ENCODE results near the gene CFAP46.

Gene CFAP46

GRCh38 chr10:132955479-132955878 is 13.1 kb upstream of the CFAP46 start:
- Histone ChIP-seq H3K36me3 (no peaks in the 10 kb centered on the region), H3K27ac (no peak overlapping the region), H3K27me3 (peaks cover 0 to 48% of the 10 kb centered on the region in 2 donors), H3K4me1 (no peaks in the 10 kb centered on the region), H3K4me3 (no peak overlapping the region), H3K9me3 (no peaks in the 10 kb centered on the region)
- intact Hi-C loops (cut with DNase I; ENCODE audit: low total_unique reads): no loop called here
- TF ChIP-seq, protein P1, sequence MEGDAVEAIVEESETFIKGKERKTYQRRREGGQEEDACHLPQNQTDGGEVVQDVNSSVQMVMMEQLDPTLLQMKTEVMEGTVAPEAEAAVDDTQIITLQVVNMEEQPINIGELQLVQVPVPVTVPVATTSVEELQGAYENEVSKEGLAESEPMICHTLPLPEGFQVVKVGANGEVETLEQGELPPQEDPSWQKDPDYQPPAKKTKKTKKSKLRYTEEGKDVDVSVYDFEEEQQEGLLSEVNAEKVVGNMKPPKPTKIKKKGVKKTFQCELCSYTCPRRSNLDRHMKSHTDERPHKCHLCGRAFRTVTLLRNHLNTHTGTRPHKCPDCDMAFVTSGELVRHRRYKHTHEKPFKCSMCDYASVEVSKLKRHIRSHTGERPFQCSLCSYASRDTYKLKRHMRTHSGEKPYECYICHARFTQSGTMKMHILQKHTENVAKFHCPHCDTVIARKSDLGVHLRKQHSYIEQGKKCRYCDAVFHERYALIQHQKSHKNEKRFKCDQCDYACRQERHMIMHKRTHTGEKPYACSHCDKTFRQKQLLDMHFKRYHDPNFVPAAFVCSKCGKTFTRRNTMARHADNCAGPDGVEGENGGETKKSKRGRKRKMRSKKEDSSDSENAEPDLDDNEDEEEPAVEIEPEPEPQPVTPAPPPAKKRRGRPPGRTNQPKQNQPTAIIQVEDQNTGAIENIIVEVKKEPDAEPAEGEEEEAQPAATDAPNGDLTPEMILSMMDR (IDR thresholded peaks at IDR 0.05): no peak
- peak in 1 of 2 donors; percentile 29 for DNase-seq

DNA sequence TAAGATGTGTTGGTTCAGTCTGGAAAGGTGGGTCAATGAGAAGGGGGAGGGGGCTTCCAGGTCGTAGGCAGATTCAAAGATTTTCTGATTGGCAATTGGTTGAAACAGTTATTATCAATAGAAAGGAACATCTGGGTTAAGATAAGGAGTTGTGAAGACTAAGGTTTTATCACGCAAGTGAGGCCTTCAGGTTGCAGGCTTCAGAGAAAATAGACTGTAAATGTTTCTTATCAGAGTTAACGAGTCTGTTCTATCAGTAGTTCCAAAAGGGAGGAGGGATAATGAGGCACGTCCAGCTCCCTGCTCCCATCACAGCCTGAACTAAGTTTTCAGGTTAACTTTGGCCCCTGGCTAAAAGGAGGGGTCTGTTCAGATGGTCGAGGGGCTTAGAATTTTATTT is 11.1 kb upstream of the CFAP46 start:
- no peaks in the 10 kb centered on the region for H3K4me1 ChIP-seq
- H3K9me3 ChIP-seq: no peaks in the 10 kb centered on the region
- TF ChIP-seq, protein P1 (IDR thresholded peaks at IDR 0.05): no peak
- intact Hi-C loops (cut with DNase I; ENCODE audit: low total_unique reads): no loop called here
- no peaks in the 10 kb centered on the region for H3K36me3 ChIP-seq
- H3K4me3 ChIP-seq: no peak overlapping the region
- peaks cover 0 to 37% of the 10 kb centered on the region in 2 donors for H3K27me3 ChIP-seq
- DNase-seq: no peak
- no peak overlapping the region for H3K27ac ChIP-seq

GRCh38 chr10:132951926-132952325 is 9.6 kb upstream of the CFAP46 start:
- Histone ChIP-seq H3K4me1 (no peaks in the 10 kb centered on the region), H3K27me3 (peaks cover 0 to 38% of the 10 kb centered on the region in 2 donors), H3K27ac (no peak overlapping the region), H3K9me3 (no peaks in the 10 kb centered on the region), H3K4me3 (no peak overlapping the region), H3K36me3 (no peaks in the 10 kb centered on the region)
- TF ChIP-seq, protein P1 (IDR thresholded peaks at IDR 0.05): no peak
- no peak for DNase-seq
- intact Hi-C loops (cut with DNase I; ENCODE audit: low total_unique reads): no loop called here

- intact Hi-C loops (cut with DNase I; ENCODE audit: low total_unique reads): no loop called here
- Histone ChIP-seq H3K27me3 (peaks cover 0 to 67% of the 10 kb centered on the region in 2 donors), H3K4me3 (no peak overlapping the region), H3K4me1 (no peaks in the 10 kb centered on the region), H3K36me3 (no peaks in the 10 kb centered on the region), H3K27ac (no peak overlapping the region), H3K9me3 (no peaks in the 10 kb centered on the region)
- DNase-seq: no peak
- TF ChIP-seq, protein P1 (IDR thresholded peaks at IDR 0.05): no peak
These were observed 6.0 kb upstream of the CFAP46 start for GRCh38 chr10:132948351-132948750.

DNA sequence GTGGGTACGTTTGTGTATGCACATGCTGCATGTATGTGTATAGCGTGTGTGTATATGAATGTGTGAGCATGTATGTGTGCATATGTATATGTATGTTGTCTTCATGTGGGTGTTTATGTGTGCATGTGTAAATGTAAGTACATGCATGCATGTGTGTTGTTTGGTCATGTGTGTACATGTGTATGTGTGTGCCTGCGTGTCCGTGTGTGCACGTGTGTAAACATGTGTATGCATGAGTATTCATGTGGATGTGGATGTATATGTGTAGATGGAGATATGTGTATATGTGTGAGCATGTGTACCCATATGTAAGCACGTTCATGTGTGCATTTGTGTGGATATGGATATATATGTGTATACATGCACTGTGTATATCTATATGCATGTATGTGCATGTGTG is 5.5 kb upstream of the CFAP46 start:
- peaks cover 0 to 3% (median 2%) of the 10 kb centered on the region in 4 donors for H3K4me1 ChIP-seq
- H3K9me3 ChIP-seq: no peaks in the 10 kb centered on the region
- no peak for DNase-seq
- no peaks in the 10 kb centered on the region for H3K36me3 ChIP-seq
- peaks cover 0 to 67% of the 10 kb centered on the region in 2 donors for H3K27me3 ChIP-seq
- TF ChIP-seq, protein P1 (IDR thresholded peaks at IDR 0.05): no peak
- no peak overlapping the region for H3K27ac ChIP-seq
- H3K4me3 ChIP-seq: no peak overlapping the region
- intact Hi-C loops (cut with DNase I; ENCODE audit: low total_unique reads): no loop called here

Measured in tibial artery (tissue), 4 donors.